ENCODE data around the gene USP48. TPM values are rescaled to one million over a fixed set of nuclear protein-coding genes. Genes with fewer than 3 reads are reported as not detected.
A peak's percentile ranks its signal among the peaks of the same experiment; 100 is the strongest.
"Not testable (repeated sequence)": the region's sequence is repeated elsewhere in the genome, so short reads cannot be mapped to it uniquely, and the experiment has no call there.

The USP48 gene
- total RNA-seq (2014; rRNA removed; shearing (Covaris generic)), result 26.7 and 34.3 TPM in 2 replicates

GRCh38 chr1:21782868-21783678, at the start of gene USP48:
USP48 (minus strand) TSS chr1:21783149; CDS start chr1:21782957, 192 bp downstream.
- no peaks in the 10 kb centered on the region for H3K27me3 ChIP-seq (replicated peaks)
- peaks cover 8% of the 10 kb centered on the region for H3K4me1 ChIP-seq (replicated peaks)
- peaks cover 9% of the 10 kb centered on the region for H3K36me3 ChIP-seq
- H3K9me3 ChIP-seq (replicated peaks), result no peaks in the 10 kb centered on the region
- H3K27ac ChIP-seq, result peak within 1 kb of the TSS; percentile 100
- peak within 1 kb of the TSS; percentile 90 for H3K4me3 ChIP-seq
- DNase-seq (ENCODE audit: low read depth in 1 of 2, low spot score in 2 of 2), result peak; percentile 93 to 97

GRCh38 chr1:21831454-21831970, 48.6 kb upstream of the USP48 start:
- Histone ChIP-seq H3K4me3 (no peak overlapping the region), H3K36me3 (peaks cover 94% of the 10 kb centered on the region), H3K27me3 (replicated peaks) (no peaks in the 10 kb centered on the region), H3K9me3 (replicated peaks) (no peaks in the 10 kb centered on the region), H3K4me1 (replicated peaks) (no peaks in the 10 kb centered on the region), H3K27ac (no peak overlapping the region)
- DNase-seq (ENCODE audit: low read depth in 1 of 2, low spot score in 2 of 2), result peak in 1 of 2 experiments; percentile 36

DNA sequence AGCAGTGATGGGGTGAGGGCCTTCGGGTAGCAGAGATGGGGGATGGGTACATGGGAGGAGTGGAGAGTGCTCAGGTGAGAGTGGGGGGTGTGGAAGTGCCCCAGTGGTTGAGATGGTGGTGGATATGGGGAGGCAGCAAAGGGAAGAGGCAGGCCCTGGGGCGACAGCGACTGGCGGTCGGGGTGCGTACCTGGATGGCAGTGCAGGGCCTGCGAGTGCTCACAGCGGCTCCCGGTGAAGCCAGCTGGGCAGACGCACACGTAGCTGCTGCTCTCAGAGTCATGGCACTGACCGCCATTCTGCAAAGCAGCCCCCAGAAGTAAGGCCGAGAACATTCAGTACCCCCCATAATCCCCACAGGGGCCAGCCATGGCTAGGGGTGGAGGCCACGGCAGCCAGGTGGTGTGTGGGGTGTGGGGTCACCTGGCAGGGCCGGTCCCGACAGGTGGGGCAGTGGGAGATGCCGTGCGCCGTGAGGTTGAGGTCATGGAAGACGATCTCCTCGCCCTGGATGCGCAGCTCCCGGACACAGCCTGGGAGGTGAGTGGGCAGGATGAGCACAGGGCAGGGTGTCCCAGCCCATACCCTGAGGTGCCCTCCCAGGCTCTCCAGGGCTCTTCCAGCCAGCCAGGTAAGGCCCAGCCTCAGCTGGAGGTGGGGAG, 48.0 kb upstream of the USP48 start:
- Histone ChIP-seq H3K27ac (no peak overlapping the region), H3K36me3 (peaks cover 94% of the 10 kb centered on the region), H3K4me1 (replicated peaks) (no peaks in the 10 kb centered on the region), H3K27me3 (replicated peaks) (no peaks in the 10 kb centered on the region), H3K4me3 (no peak overlapping the region), H3K9me3 (replicated peaks) (no peaks in the 10 kb centered on the region)
- peak in 1 of 2 experiments; percentile 40 for DNase-seq (ENCODE audit: low read depth in 1 of 2, low spot score in 2 of 2)

DNA sequence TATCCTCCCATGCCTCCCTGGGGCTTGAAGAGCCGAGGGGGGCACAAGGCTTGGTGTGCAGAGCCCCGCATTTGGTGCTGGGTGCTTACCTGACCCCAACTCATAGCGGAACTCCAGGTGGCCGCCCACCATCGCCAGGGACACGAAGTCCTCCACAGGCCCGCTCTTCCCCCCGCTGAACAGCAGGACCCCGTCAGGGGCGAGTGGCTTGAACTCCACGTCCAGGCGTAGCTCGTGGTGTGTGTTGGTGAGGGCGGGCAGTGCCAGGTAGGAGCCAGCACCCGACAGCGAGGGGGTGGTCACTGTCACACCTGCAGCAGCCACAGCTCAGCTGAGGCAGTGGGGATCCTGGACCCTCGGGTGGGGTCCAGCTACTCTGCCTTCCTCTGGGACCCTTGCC, 46.3 kb upstream of the USP48 start:
- no peak overlapping the region for H3K4me3 ChIP-seq
- H3K36me3 ChIP-seq, result peaks cover 91% of the 10 kb centered on the region
- H3K27ac ChIP-seq, result no peak overlapping the region
- peak in 1 of 2 experiments; percentile 40 for DNase-seq (ENCODE audit: low read depth in 1 of 2, low spot score in 2 of 2)
- no peaks in the 10 kb centered on the region for H3K9me3 ChIP-seq (replicated peaks)
- H3K27me3 ChIP-seq (replicated peaks), result no peaks in the 10 kb centered on the region
- no peaks in the 10 kb centered on the region for H3K4me1 ChIP-seq (replicated peaks)

DNA sequence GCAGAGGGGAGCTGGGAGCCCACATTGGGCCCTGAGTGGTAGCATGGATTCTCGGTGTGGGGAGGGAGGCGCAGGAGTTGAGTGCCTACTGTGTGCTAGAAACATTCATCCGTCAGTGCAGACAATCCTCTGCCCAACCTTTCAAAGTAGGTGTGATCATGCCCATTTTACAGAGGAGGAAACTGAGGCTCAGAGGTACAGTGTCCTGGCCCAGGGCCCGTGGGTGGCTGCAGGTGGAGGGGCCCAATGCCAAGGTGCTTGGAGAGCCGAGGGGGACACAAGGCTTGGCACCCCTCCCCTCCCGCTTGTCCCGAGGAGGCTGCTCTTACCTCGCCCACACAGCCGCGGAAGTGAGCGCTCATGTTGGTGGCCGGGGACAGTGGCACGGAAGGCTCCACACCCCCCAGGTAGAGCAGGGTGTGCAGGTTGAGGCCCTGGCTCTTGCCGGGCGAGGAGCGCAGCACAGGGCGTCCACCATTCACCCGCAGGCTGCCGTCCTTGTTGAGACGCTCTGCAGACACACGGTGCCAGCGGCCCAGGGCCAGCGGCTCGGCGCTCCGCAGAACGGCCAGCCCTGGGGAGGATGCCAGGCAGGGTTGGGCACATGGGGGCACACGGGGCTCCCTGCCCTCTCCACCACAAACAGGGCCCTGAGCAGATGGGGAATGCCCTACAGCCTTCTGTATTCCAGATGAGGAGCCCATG, 45.7 kb upstream of the USP48 start:
- Histone ChIP-seq H3K27ac (no peak overlapping the region), H3K9me3 (replicated peaks) (no peaks in the 10 kb centered on the region), H3K4me1 (replicated peaks) (no peaks in the 10 kb centered on the region), H3K36me3 (peaks cover 91% of the 10 kb centered on the region), H3K4me3 (no peak overlapping the region), H3K27me3 (replicated peaks) (no peaks in the 10 kb centered on the region)
- DNase-seq (ENCODE audit: low read depth in 1 of 2, low spot score in 2 of 2), result no peak

GRCh38 chr1:21828075-21828474, 45.1 kb upstream of the USP48 start:
- Histone ChIP-seq H3K4me3 (no peak overlapping the region), H3K4me1 (replicated peaks) (no peaks in the 10 kb centered on the region), H3K36me3 (peaks cover 90% of the 10 kb centered on the region), H3K27ac (no peak overlapping the region), H3K27me3 (replicated peaks) (no peaks in the 10 kb centered on the region), H3K9me3 (replicated peaks) (no peaks in the 10 kb centered on the region)
- DNase-seq (ENCODE audit: low read depth in 1 of 2, low spot score in 2 of 2), result no peak

- no peaks in the 10 kb centered on the region for H3K4me1 ChIP-seq (replicated peaks)
- H3K9me3 ChIP-seq (replicated peaks), result no peaks in the 10 kb centered on the region
- no peak for DNase-seq (ENCODE audit: low read depth in 1 of 2, low spot score in 2 of 2)
- no peak overlapping the region for H3K27ac ChIP-seq
- peaks cover 84% of the 10 kb centered on the region for H3K36me3 ChIP-seq
- H3K27me3 ChIP-seq (replicated peaks), result no peaks in the 10 kb centered on the region
- no peak overlapping the region for H3K4me3 ChIP-seq
These were observed 44.3 kb upstream of the USP48 start for GRCh38 chr1:21827141-21827679.

DNA sequence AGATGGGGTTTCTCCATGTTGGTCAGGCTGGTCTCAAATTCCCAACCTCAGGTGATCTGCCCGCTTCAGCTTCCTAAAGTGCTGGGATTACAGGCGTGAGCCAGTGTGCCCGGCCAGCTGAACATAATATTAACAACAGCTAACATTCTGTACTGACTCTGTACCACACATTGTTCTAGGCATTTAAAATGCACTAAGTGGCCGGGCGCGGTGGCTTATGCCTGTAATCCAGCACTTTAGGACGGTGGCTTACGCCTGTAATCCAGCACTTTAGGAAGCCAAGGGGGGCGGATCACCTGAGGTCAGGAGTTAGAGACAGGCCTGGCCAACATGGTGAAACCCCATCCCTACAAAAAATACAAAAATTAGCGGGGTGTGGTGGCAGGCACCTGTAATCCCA, 43.7 kb upstream of the USP48 start:
- H3K4me3 ChIP-seq; H3K9me3 ChIP-seq (replicated peaks); DNase-seq (ENCODE audit: low read depth in 1 of 2, low spot score in 2 of 2); H3K27ac ChIP-seq; H3K4me1 ChIP-seq (replicated peaks); H3K27me3 ChIP-seq (replicated peaks): not testable (repeated sequence)
- peaks cover 82% of the 10 kb centered on the region for H3K36me3 ChIP-seq

- no peaks in the 10 kb centered on the region for H3K4me1 ChIP-seq (replicated peaks)
- no peaks in the 10 kb centered on the region for H3K9me3 ChIP-seq (replicated peaks)
- no peaks in the 10 kb centered on the region for H3K27me3 ChIP-seq (replicated peaks)
- H3K36me3 ChIP-seq, result peaks cover 71% of the 10 kb centered on the region
- no peak overlapping the region for H3K4me3 ChIP-seq
- DNase-seq (ENCODE audit: low read depth in 1 of 2, low spot score in 2 of 2), result no peak
- no peak overlapping the region for H3K27ac ChIP-seq
These were observed 42.4 kb upstream of the USP48 start for GRCh38 chr1:21825393-21825792.

DNA sequence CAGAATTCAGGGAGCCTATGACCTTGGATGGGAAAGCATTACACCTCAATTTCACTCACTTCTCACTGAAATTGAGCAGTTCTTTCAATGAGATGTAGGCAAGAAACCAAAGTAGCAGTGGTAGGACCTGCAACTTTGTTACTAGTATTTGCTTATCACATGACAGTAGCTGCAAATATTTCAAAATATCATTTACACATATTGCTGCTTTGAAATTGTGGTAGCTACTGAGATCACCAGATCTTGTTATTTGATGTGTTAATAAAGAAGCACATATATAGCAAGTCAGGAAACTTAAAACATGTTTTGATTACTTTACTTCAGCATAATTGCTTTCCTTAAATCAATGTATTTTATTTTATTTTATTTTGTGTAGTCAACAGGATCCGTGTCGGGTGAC, 42.0 kb upstream of the USP48 start:
- Histone ChIP-seq H3K4me3 (no peak overlapping the region), H3K27me3 (replicated peaks) (no peaks in the 10 kb centered on the region), H3K36me3 (peaks cover 68% of the 10 kb centered on the region), H3K4me1 (replicated peaks) (no peaks in the 10 kb centered on the region), H3K9me3 (replicated peaks) (no peaks in the 10 kb centered on the region), H3K27ac (no peak overlapping the region)
- DNase-seq (ENCODE audit: low read depth in 1 of 2, low spot score in 2 of 2), result no peak

- peaks cover 60% of the 10 kb centered on the region for H3K36me3 ChIP-seq
These were observed 41.2 kb upstream of the USP48 start for GRCh38 chr1:21823980-21824702.

DNA sequence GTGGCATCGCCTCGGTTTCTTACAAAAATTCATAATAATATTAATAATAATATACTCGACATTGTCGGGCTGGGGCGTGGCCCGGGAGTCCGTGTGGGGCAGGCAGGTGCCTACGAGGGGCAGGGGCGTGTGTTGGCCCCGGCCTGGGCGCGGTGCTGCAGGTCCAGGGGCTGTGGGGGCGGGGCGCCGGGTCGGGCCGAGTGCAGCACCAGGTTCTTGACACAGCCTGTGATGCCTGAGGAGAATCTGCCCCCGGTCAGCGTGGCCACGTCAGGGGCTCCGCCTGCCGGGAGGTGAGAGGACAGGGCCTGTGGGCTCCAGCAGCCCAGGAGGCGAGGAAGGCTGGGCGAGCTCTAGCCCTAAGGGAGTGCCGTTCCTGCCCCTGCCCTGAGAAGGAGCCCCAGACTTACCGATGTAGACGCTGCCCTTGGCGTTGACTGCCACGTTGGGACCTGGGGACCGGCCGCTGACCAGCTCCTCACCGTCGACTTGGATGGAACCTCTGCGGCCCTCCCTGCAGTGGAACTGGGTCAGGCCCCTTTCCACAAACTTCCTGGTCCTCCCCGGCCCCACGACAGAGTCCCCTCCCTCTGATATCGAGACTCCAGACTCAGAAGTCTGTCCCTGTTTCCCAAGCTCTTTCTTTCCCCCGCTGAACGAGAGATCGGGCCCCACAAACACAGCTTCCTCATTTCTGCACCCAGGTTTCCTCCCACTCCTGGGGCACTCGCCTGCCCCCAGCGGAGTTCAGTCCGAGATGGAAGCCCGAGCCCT, 40.4 kb upstream of the USP48 start:
- Histone ChIP-seq H3K9me3 (replicated peaks) (no peaks in the 10 kb centered on the region), H3K4me3 (no peak overlapping the region), H3K27ac (no peak overlapping the region), H3K36me3 (peaks cover 54% of the 10 kb centered on the region), H3K4me1 (replicated peaks) (no peaks in the 10 kb centered on the region), H3K27me3 (replicated peaks) (no peaks in the 10 kb centered on the region)
- DNase-seq (ENCODE audit: low read depth in 1 of 2, low spot score in 2 of 2), result peak in 1 of 2 experiments; percentile 40

More at GRCh38 chr1:21823980-21824702, 41.2 kb upstream of the USP48 start:
- Histone ChIP-seq H3K9me3 (replicated peaks) (no peaks in the 10 kb centered on the region), H3K27ac (no peak overlapping the region), H3K27me3 (replicated peaks) (no peaks in the 10 kb centered on the region), H3K4me3 (no peak overlapping the region), H3K4me1 (replicated peaks) (no peaks in the 10 kb centered on the region)
- DNase-seq (ENCODE audit: low read depth in 1 of 2, low spot score in 2 of 2), result peak in 1 of 2 experiments; percentile 40

Data from SJSA1 (cell line).